Osteoblast (primary cell): ENCODE results near the gene TUBB1. TPM values are rescaled to one million over a fixed set of nuclear protein-coding genes. Genes with fewer than 3 reads are reported as not detected.
A peak's percentile ranks its signal among the peaks of the same experiment; 100 is the strongest.

ENCODE experiments used
- DNase-seq: peaks from one replicate; pipeline ENCODE4 v3.0.0; 2011; ENCODE audit warnings: low spot score, mixed read lengths; ENCODE audit not compliant: insufficient read length; ENCODE audit errors: missing footprints
- H2AFZ ChIP-seq: 2 replicates; pipeline ENCODE4 v1.6.0; 2011; ENCODE audit warnings: mild to moderate bottlenecking, low read length
- H3K27ac ChIP-seq: 2 replicates; pipeline ENCODE4 v1.5.1; 2011; ENCODE audit warnings: mild to moderate bottlenecking, low read depth, low read length, moderate library complexity
- H3K27me3 ChIP-seq: 2 replicates; pipeline ENCODE4 v1.6.0; 2012; ENCODE audit warnings: mild to moderate bottlenecking, control low read depth, inconsistent platforms, low read length, moderate library complexity; ENCODE audit not compliant: insufficient read depth
- H3K36me3 ChIP-seq: 2 replicates; pipeline ENCODE4 v1.5.1; 2011; ENCODE audit warnings: mild to moderate bottlenecking, low read length, control low read depth, moderate library complexity; ENCODE audit not compliant: insufficient read depth
- H3K4me1 ChIP-seq: 2 replicates; pipeline ENCODE4 v1.5.1; 2011; ENCODE audit warnings: mild to moderate bottlenecking, low read length, control low read depth, moderate library complexity; ENCODE audit not compliant: insufficient read depth
- H3K4me2 ChIP-seq: 2 replicates; pipeline ENCODE4 v1.6.0; 2011; ENCODE audit warnings: mild to moderate bottlenecking, low read length; ENCODE audit not compliant: insufficient read depth
- H3K4me3 ChIP-seq: fragments of 200-600 bp; sonication (generic); 3 replicates; pipeline ENCODE4 v1.5.1; 2012; ENCODE audit warnings: mild to moderate bottlenecking, low read length, inconsistent platforms; ENCODE audit not compliant: insufficient read depth
- H3K79me2 ChIP-seq: 2 replicates; pipeline ENCODE4 v1.6.0; 2012; ENCODE audit warnings: mild to moderate bottlenecking, low read length, control low read depth, inconsistent platforms; ENCODE audit not compliant: insufficient read depth
- H3K9me3 ChIP-seq: 2 replicates; pipeline ENCODE4 v1.5.1; 2011; ENCODE audit warnings: low read depth, low read length, control low read depth
- H4K20me1 ChIP-seq: 2 replicates; pipeline ENCODE4 v1.6.0; 2012; ENCODE audit warnings: mild to moderate bottlenecking, low read length, control low read depth; ENCODE audit not compliant: insufficient read depth
- CTCF ChIP-seq: IDR thresholded peaks from 2 replicates; pipeline ENCODE4 v1.5.1; 2011; ENCODE audit warnings: mild to moderate bottlenecking, low read depth, low read length, moderate library complexity; ENCODE audit errors: extremely low read depth
- total RNA-seq: library from RNA; depleted of rRNA; stranded (reverse); fragments of >200 nt; gene quantifications from 2 replicates; pipeline ENCODE4 v1.2.3, GENCODE V29; 2012

TUBB1 gene
- total RNA-seq, 1 donor, result not detected

GRCh38 chr20:58995461-58996225 lies 23.6 kb upstream of the TUBB1 start:
- peak; percentile 45 for DNase-seq
- Histone ChIP-seq H3K9me3 (no peaks in the 10 kb centered on the region), H3K27ac (no peak overlapping the region), H4K20me1 (peaks cover 16% of the 10 kb centered on the region), H3K36me3 (peaks cover 91% of the 10 kb centered on the region), H3K79me2 (no peaks in the 10 kb centered on the region), H3K4me3 (no peak overlapping the region), H3K4me1 (no peaks in the 10 kb centered on the region), H2AFZ (no peak overlapping the region), H3K4me2 (no peak overlapping the region), H3K27me3 (no peaks in the 10 kb centered on the region)
- no peak for TF ChIP-seq CTCF

- no peaks in the 10 kb centered on the region for H3K27me3 ChIP-seq
- no peak overlapping the region for H3K4me3 ChIP-seq
- H3K79me2 ChIP-seq, result peaks cover under 1% of the 10 kb centered on the region
- no peak for TF ChIP-seq CTCF
- peaks cover 16% of the 10 kb centered on the region for H4K20me1 ChIP-seq
- peaks cover 89% of the 10 kb centered on the region for H3K36me3 ChIP-seq
- H2AFZ ChIP-seq, result no peak overlapping the region
- no peaks in the 10 kb centered on the region for H3K9me3 ChIP-seq
- no peaks in the 10 kb centered on the region for H3K4me1 ChIP-seq
- peak; percentile 78 for DNase-seq
- no peak overlapping the region for H3K27ac ChIP-seq
- no peak overlapping the region for H3K4me2 ChIP-seq
Measured at GRCh38 chr20:58996226-58996611, 23.0 kb upstream of the TUBB1 start.

- Histone ChIP-seq H3K4me3 (no peak overlapping the region), H3K27me3 (no peaks in the 10 kb centered on the region), H3K27ac (no peak overlapping the region), H3K9me3 (no peaks in the 10 kb centered on the region), H3K4me1 (no peaks in the 10 kb centered on the region), H2AFZ (no peak overlapping the region), H3K36me3 (peaks cover 84% of the 10 kb centered on the region), H3K4me2 (no peak overlapping the region), H3K79me2 (peaks cover 11% of the 10 kb centered on the region), H4K20me1 (peaks cover 22% of the 10 kb centered on the region)
- DNase-seq, result peak; percentile 76
- no peak for TF ChIP-seq CTCF
Measured at GRCh38 chr20:58997141-58997770, 22.0 kb upstream of the TUBB1 start.

- H2AFZ ChIP-seq, result no peak overlapping the region
- H3K4me3 ChIP-seq, result no peak overlapping the region
- no peak for TF ChIP-seq CTCF
- no peak overlapping the region for H3K27ac ChIP-seq
- peak; percentile 25 for DNase-seq
- H3K9me3 ChIP-seq, result no peaks in the 10 kb centered on the region
- H3K4me1 ChIP-seq, result no peaks in the 10 kb centered on the region
- H3K79me2 ChIP-seq, result peaks cover 25% of the 10 kb centered on the region
- peaks cover 80% of the 10 kb centered on the region for H3K36me3 ChIP-seq
- H3K27me3 ChIP-seq, result no peaks in the 10 kb centered on the region
- peaks cover 23% of the 10 kb centered on the region for H4K20me1 ChIP-seq
- H3K4me2 ChIP-seq, result no peak overlapping the region
Measured at GRCh38 chr20:58998656-58999055, 20.6 kb upstream of the TUBB1 start.
